GM19043 (cell line): ENCODE measurements around the gene CALHM2.
"Not testable (repeated sequence)": the region's sequence is repeated elsewhere in the genome, so short reads cannot be mapped to it uniquely, and the experiment has no call there.

Experiments used
- ATAC-seq: cut with Tn5 transposase; IDR thresholded peaks from one replicate; pipeline ENCODE4 v1.9.1; 2021; ENCODE audit warnings: low read depth; ENCODE audit not compliant: unreplicated experiment

CALHM2 gene

GRCh38 chr10:103451831-103452505 lies at the start of gene CALHM2:
Gene CALHM2, minus strand, starts transcription at chr10:103452370. Its CDS starts 2,429 bp downstream, at chr10:103449941.
- ATAC-seq, result peak; percentile 67

- no peak for ATAC-seq
Observed at GRCh38 chr10:103501186-103501585, 49.0 kb upstream of the CALHM2 start.

GRCh38 chr10:103500481-103500880 lies 48.3 kb upstream of the CALHM2 start:
- no peak for ATAC-seq

GRCh38 chr10:103499881-103500280 lies 47.7 kb upstream of the CALHM2 start:
- ATAC-seq, result no peak

GRCh38 chr10:103498936-103499638 lies 46.9 kb upstream of the CALHM2 start:
- ATAC-seq, result no peak

- ATAC-seq, result no peak
Observed at GRCh38 chr10:103497161-103497915, 45.2 kb upstream of the CALHM2 start.

- ATAC-seq, result no peak
Observed at GRCh38 chr10:103495321-103495720, 43.2 kb upstream of the CALHM2 start.

- no peak for ATAC-seq
Observed at GRCh38 chr10:103493916-103494877, 42.0 kb upstream of the CALHM2 start.

GRCh38 chr10:103493362-103493915 lies 41.3 kb upstream of the CALHM2 start, which contains the start of gene NEURL1:
Gene NEURL1, plus strand, starts transcription at chr10:103493705. Its CDS starts 683 bp downstream, at chr10:103494388.
- ATAC-seq, result no peak

GRCh38 chr10:103492655-103493261 lies 40.6 kb upstream of the CALHM2 start:
- no peak for ATAC-seq

- no peak for ATAC-seq
Observed at GRCh38 chr10:103491729-103492364, 39.7 kb upstream of the CALHM2 start.

- no peak for ATAC-seq
Observed at GRCh38 chr10:103490986-103491314, 38.8 kb upstream of the CALHM2 start.

GRCh38 chr10:103487410-103487708 lies 35.2 kb upstream of the CALHM2 start:
- no peak for ATAC-seq

GRCh38 chr10:103486635-103487409 lies 34.7 kb upstream of the CALHM2 start:
- ATAC-seq, result not testable (repeated sequence)

GRCh38 chr10:103481974-103482531 lies 29.9 kb upstream of the CALHM2 start:
- ATAC-seq, result peak; percentile 59

- ATAC-seq, result no peak
Observed at GRCh38 chr10:103480521-103480920, 28.4 kb upstream of the CALHM2 start.

- ATAC-seq, result no peak
Observed at GRCh38 chr10:103479135-103479534, 27.0 kb upstream of the CALHM2 start, which contains the start of gene CALHM3. Gene CALHM3, minus strand, starts transcription at chr10:103479240. Its CDS starts 208 bp downstream, at chr10:103479032.

GRCh38 chr10:103478671-103479070 lies 26.5 kb upstream of the CALHM2 start:
- no peak for ATAC-seq
